HepG2 (cell line): Measurements from ENCODE around the gene NDUFB3. TPM values are rescaled to one million over a fixed set of nuclear protein-coding genes. Genes with fewer than 3 reads are reported as not detected.

Experiments
- ATF7-NPFF ChIP-seq: sonication (generic); formaldehyde crosslinking; IDR thresholded peaks from 2 replicates; pipeline ENCODE4 v1.8.1; 2023; ENCODE audit warnings: mild to moderate bottlenecking, low read depth, missing genetic modification reagents, moderate library complexity
- BRCA1 ChIP-seq: sonication (generic); formaldehyde crosslinking; IDR thresholded peaks from 2 replicates; pipeline ENCODE4 v1.4.0; 2020; ENCODE audit warnings: missing genetic modification reagents
- DNMT1 ChIP-seq: sonication (generic); formaldehyde crosslinking; IDR thresholded peaks from 2 replicates; pipeline ENCODE4 v1.5.1; 2020; ENCODE audit warnings: mild to moderate bottlenecking, missing genetic modification reagents
- DNMT3B ChIP-seq: conservative IDR thresholded peaks from 2 replicates; pipeline ENCODE4 v1.6.1; 2016; ENCODE audit warnings: missing biosample characterization, control low read depth
- HHEX ChIP-seq: IDR thresholded peaks from 2 replicates; pipeline ENCODE4 v1.6.1; 2016; ENCODE audit warnings: control low read depth
- HMG20B ChIP-seq: conservative IDR thresholded peaks from 2 replicates; pipeline ENCODE4 v1.6.1; 2016; ENCODE audit warnings: missing genetic modification reagents, missing compliant biosample characterization
- HOXA3 ChIP-seq: sonication (generic); formaldehyde crosslinking; IDR thresholded peaks from 2 replicates; pipeline ENCODE4 v1.5.0; 2020; ENCODE audit warnings: missing genetic modification reagents
- IRX3 ChIP-seq: sonication (generic); formaldehyde crosslinking; IDR thresholded peaks from 2 replicates; pipeline ENCODE4 v1.8.1; 2023; ENCODE audit warnings: mild to moderate bottlenecking, low read depth, missing genetic modification reagents, borderline replicate concordance
- KDM3A ChIP-seq: IDR thresholded peaks from 2 replicates; pipeline ENCODE4 v1.6.1; 2018; ENCODE audit warnings: low read depth, missing compliant biosample characterization
- KLF6 ChIP-seq: IDR thresholded peaks from 2 replicates; pipeline ENCODE4 v1.8.0; 2016; ENCODE audit warnings: missing biosample characterization, missing genetic modification reagents
- MAFG ChIP-seq: sonication (generic); formaldehyde crosslinking; IDR thresholded peaks from 2 replicates; pipeline ENCODE4 v1.5.1; 2020; ENCODE audit warnings: mild to moderate bottlenecking, missing genetic modification reagents
- NONO ChIP-seq, 2 experiments: fragments of 450-650 bp in 1 of 2; sonication (generic) in 1 of 2; formaldehyde crosslinking in 1 of 2; IDR thresholded peaks in 1 of 2; conservative IDR thresholded peaks in 1 of 2; 2 replicates each; pipeline versions ENCODE4 v1.6.1 to v1.8.0; 2017 to 2022; ENCODE audit warnings: mild to moderate bottlenecking in 1 of 2, missing genetic modification reagents in 1 of 2, moderate library complexity in 1 of 2
- PATZ1 ChIP-seq: sonication (generic); formaldehyde crosslinking; IDR thresholded peaks from 2 replicates; pipeline ENCODE4 v1.4.0; 2020; ENCODE audit warnings: missing genetic modification reagents
- PAWR ChIP-seq: sonication (generic); formaldehyde crosslinking; IDR thresholded peaks from 2 replicates; pipeline ENCODE4 v1.4.0; 2020; ENCODE audit warnings: missing genetic modification reagents, mild to moderate bottlenecking, borderline replicate concordance
- PTBP1 ChIP-seq: fragments of 200-400 bp; formaldehyde crosslinking; IDR thresholded peaks from 2 replicates; pipeline ENCODE4 v1.6.1; 2018; ENCODE audit warnings: low read length, low read depth; ENCODE audit not compliant: poor library complexity, severe bottlenecking
- SAFB2 ChIP-seq: sonication (generic); formaldehyde crosslinking; IDR thresholded peaks from 2 replicates; pipeline ENCODE4 v1.5.1; 2020; ENCODE audit warnings: missing genetic modification reagents, low read depth, mild to moderate bottlenecking, borderline replicate concordance
- SP140L ChIP-seq: sonication (generic); formaldehyde crosslinking; IDR thresholded peaks from 2 replicates; pipeline ENCODE4 v1.4.0; 2020; ENCODE audit warnings: missing genetic modification reagents, borderline replicate concordance
- ZFY ChIP-seq: sonication (generic); formaldehyde crosslinking; IDR thresholded peaks from 2 replicates; pipeline ENCODE4 v1.4.0; 2020; ENCODE audit warnings: missing genetic modification reagents
- ZNF101 ChIP-seq: sonication (generic); formaldehyde crosslinking; IDR thresholded peaks from 2 replicates; pipeline ENCODE4 v1.4.0; 2020; ENCODE audit warnings: mild to moderate bottlenecking, low read depth, missing genetic modification reagents, borderline replicate concordance
- ZNF484 ChIP-seq: sonication (generic); formaldehyde crosslinking; IDR thresholded peaks from 2 replicates; pipeline ENCODE4 v1.5.1; 2020; ENCODE audit warnings: mild to moderate bottlenecking, low read depth, missing genetic modification reagents, borderline replicate concordance
- ZNF572 ChIP-seq: sonication (generic); formaldehyde crosslinking; IDR thresholded peaks from 2 replicates; pipeline ENCODE4 v1.5.1; 2020; ENCODE audit warnings: mild to moderate bottlenecking, missing genetic modification reagents
- ZNF614 ChIP-seq: IDR thresholded peaks from 2 replicates; pipeline ENCODE4 v1.6.1; 2018; ENCODE audit warnings: missing biosample characterization, missing genetic modification reagents, inconsistent platforms, borderline replicate concordance
- ZNF710 ChIP-seq: sonication (generic); formaldehyde crosslinking; IDR thresholded peaks from 2 replicates; pipeline ENCODE4 v1.5.0; 2020; ENCODE audit warnings: mild to moderate bottlenecking, missing genetic modification reagents, borderline replicate concordance
- ZNF775 ChIP-seq: sonication (generic); formaldehyde crosslinking; IDR thresholded peaks from 2 replicates; pipeline ENCODE4 v1.4.0; 2020; ENCODE audit warnings: missing genetic modification reagents, mild to moderate bottlenecking, moderate library complexity, borderline replicate concordance
- ZNF777 ChIP-seq: sonication (generic); formaldehyde crosslinking; IDR thresholded peaks from 2 replicates; pipeline ENCODE4 v1.4.0; 2020; ENCODE audit warnings: missing genetic modification reagents
- ZSCAN12 ChIP-seq: sonication (generic); formaldehyde crosslinking; IDR thresholded peaks from 2 replicates; pipeline ENCODE4 v1.9.0; 2021; ENCODE audit warnings: mild to moderate bottlenecking, missing genetic modification reagents
- polyA plus RNA-seq, 8 experiments: library from polyadenylated mRNA; depleted of rRNA in 3 of 8; stranded (reverse) in 7 of 8; unstranded in 1 of 8; fragments of >200 nt; fragmentation: Illumina TruSeq in 4 of 8; extraction: Trizol in 4 of 8; gene quantifications; 2 replicates each; pipeline versions ENCODE4 v1.2.1 to v1.2.3, GENCODE V29; 2011 to 2016; ENCODE audit warnings: low read depth in 4 of 8, missing spikeins in 1 of 8, mixed read lengths in 1 of 8; ENCODE audit not compliant: insufficient read depth in 1 of 8
- total RNA-seq, 5 experiments: library from RNA; depleted of rRNA; stranded (reverse); fragments of >200 nt; fragmentation: Illumina TruSeq; extraction: Trizol; gene quantifications; 2 replicates each; pipeline ENCODE4 v1.2.3, GENCODE V29; 2016; ENCODE audit warnings: low read depth in 1 of 5
- TF ChIP-seq, protein P1 (sequence below): IDR thresholded peaks from 2 replicates; pipeline ENCODE4 v1.6.1; 2016; ENCODE audit warnings: low read depth, borderline replicate concordance
- TF ChIP-seq, protein P2 (sequence below): IDR thresholded peaks from 2 replicates; pipeline ENCODE4 v1.6.1; 2012; ENCODE audit warnings: inconsistent platforms

The NDUFB3 gene
- total and polyA plus RNA-seq, 2 of the 13 experiments (the other 11 are each of a cell fraction or from before 2014, with no cell fraction given) = 50.7 to 159 TPM

GRCh38 chr2:201057715-201058248 is 14.0 kb upstream of the NDUFB3 start (continued):
- TF ChIP-seq KDM3A (CRISPR knock-in tag) (0 out of 2 replicates have a peak, but pooled peaks have one; percentile 25), HOXA3 (peak; percentile 70), ZNF777 (CRISPR knock-in tag) (no peak), HHEX (CRISPR knock-in tag) (peak; percentile 25; the same call in 1 of the 2 replicates), ZFY (CRISPR knock-in tag) (no peak), ZNF775 (CRISPR knock-in tag) (no peak), SP140L (CRISPR knock-in tag) (no peak), ATF7-NPFF (CRISPR knock-in tag) (peak; percentile 65; the same call in 1 of the 2 replicates), ZNF614 (CRISPR knock-in tag) (peak; percentile 65; the same call in 1 of the 2 replicates), ZSCAN12 (CRISPR knock-in tag) (no peak), PATZ1 (CRISPR knock-in tag) (peak; percentile 51; the same call in 1 of the 2 replicates), HMG20B (peak; percentile 95), KLF6 (peak; percentile 68), SAFB2 (CRISPR knock-in tag) (no peak), PTBP1 (no peak), NONO (IDR thresholded peaks at IDR 0.05) (no peak), NONO (CRISPR knock-in tag; conservative IDR thresholded peaks at IDR 0.05) (peak; percentile 68; the same call in 1 of the 2 replicates), MAFG (CRISPR knock-in tag) (no peak), ZNF710 (CRISPR knock-in tag) (peak; percentile 48; the same call in 1 of the 2 replicates), IRX3 (no peak), DNMT1 (CRISPR knock-in tag) (no peak), ZNF484 (CRISPR knock-in tag) (no peak), DNMT3B (CRISPR knock-in tag) (0 out of 2 replicates have a peak, but pooled peaks have one; percentile 59), BRCA1 (no peak), PAWR (CRISPR knock-in tag) (no peak), ZNF101 (CRISPR knock-in tag) (no peak), ZNF572 (CRISPR knock-in tag) (no peak)
- TF ChIP-seq, protein P1, sequence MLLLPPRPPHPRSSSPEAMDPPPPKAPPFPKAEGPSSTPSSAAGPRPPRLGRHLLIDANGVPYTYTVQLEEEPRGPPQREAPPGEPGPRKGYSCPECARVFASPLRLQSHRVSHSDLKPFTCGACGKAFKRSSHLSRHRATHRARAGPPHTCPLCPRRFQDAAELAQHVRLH (CRISPR knock-in tag) = peak; percentile 76; the same call in 1 of the 2 replicates
- TF ChIP-seq, protein P2, sequence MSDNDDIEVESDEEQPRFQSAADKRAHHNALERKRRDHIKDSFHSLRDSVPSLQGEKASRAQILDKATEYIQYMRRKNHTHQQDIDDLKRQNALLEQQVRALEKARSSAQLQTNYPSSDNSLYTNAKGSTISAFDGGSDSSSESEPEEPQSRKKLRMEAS = peak; percentile 68
